IPS-20b (cell line): ENCODE results near the gene CPSF4.
"Not testable (repeated sequence)": the region's sequence is repeated elsewhere in the genome, so short reads cannot be mapped to it uniquely, and the experiment has no call there.

ENCODE experiments used
- H3K27ac ChIP-seq: one replicate; pipeline ENCODE4 v1.5.1; 2013; ENCODE audit warnings: low read length
- H3K27me3 ChIP-seq: 2 replicates; pipeline ENCODE4 v1.6.1; 2013; ENCODE audit warnings: mild to moderate bottlenecking, low read length, inconsistent platforms; ENCODE audit not compliant: insufficient read depth
- H3K36me3 ChIP-seq: 2 replicates; pipeline ENCODE4 v1.6.1; 2013; ENCODE audit warnings: low read depth, mild to moderate bottlenecking, inconsistent platforms, low read length, moderate library complexity; ENCODE audit not compliant: insufficient read depth
- H3K4me1 ChIP-seq: 2 replicates; pipeline ENCODE4 v1.6.1; 2013; ENCODE audit warnings: mild to moderate bottlenecking, control low read depth, inconsistent platforms, low read length, moderate library complexity; ENCODE audit not compliant: insufficient read depth
- H3K4me3 ChIP-seq: 2 replicates; pipeline ENCODE4 v1.5.1; 2013; ENCODE audit warnings: mild to moderate bottlenecking, low read length, inconsistent platforms
- H3K9ac ChIP-seq: 2 replicates; pipeline ENCODE4 v1.6.1; 2013; ENCODE audit warnings: low read depth, mild to moderate bottlenecking, inconsistent platforms, low read length, moderate library complexity
- H3K9me3 ChIP-seq: 2 replicates; pipeline ENCODE4 v1.6.1; 2013; ENCODE audit warnings: mild to moderate bottlenecking, low read depth, low read length, inconsistent platforms; ENCODE audit not compliant: insufficient read depth

CPSF4 gene

GRCh38 chr7:99500637-99501009, 61.9 kb downstream of the CPSF4 start:
- Histone ChIP-seq H3K4me1 (peaks cover 9% of the 10 kb centered on the region), H3K9me3 (no peaks in the 10 kb centered on the region), H3K36me3 (peaks cover 13% of the 10 kb centered on the region), H3K4me3 (peak overlapping the region; percentile 87), H3K27me3 (no peaks in the 10 kb centered on the region), H3K27ac (no peak overlapping the region), H3K9ac (peak overlapping the region; percentile 86; the same call in 1 of the 2 replicates)

- peak overlapping the region; percentile 87 for H3K4me3 ChIP-seq
- not testable (repeated sequence) for H3K4me1 ChIP-seq, H3K27ac ChIP-seq
Observed at GRCh38 chr7:99501236-99501635, 62.5 kb downstream of the CPSF4 start.

GRCh38 chr7:99504281-99504602, 65.5 kb downstream of the CPSF4 start:
- Histone ChIP-seq H3K36me3 (peaks cover 3% of the 10 kb centered on the region; the same call in 1 of the 2 replicates), H3K4me3 (peak overlapping the region; percentile 98; the same call in 1 of the 2 replicates), H3K4me1 (no peaks in the 10 kb centered on the region; the same call in 1 of the 2 replicates), H3K27me3 (no peaks in the 10 kb centered on the region), H3K27ac (no peak overlapping the region), H3K9ac (peak overlapping the region; percentile 41; the same call in 1 of the 2 replicates), H3K9me3 (no peaks in the 10 kb centered on the region)

More at GRCh38 chr7:99501236-99501635, 62.5 kb downstream of the CPSF4 start:
- not testable (repeated sequence) for H3K27me3 ChIP-seq, H3K9me3 ChIP-seq, H3K9ac ChIP-seq
- peaks cover 11% of the 10 kb centered on the region for H3K36me3 ChIP-seq

- no peaks in the 10 kb centered on the region for H3K9me3 ChIP-seq
- H3K27ac ChIP-seq: peak within 1 kb of the TSS; percentile 75
- H3K4me3 ChIP-seq: peak within 1 kb of the TSS; percentile 98
- H3K9ac ChIP-seq: peak within 1 kb of the TSS; percentile 81; the same call in 1 of the 2 replicates
- H3K27me3 ChIP-seq: no peaks in the 10 kb centered on the region
- no peaks in the 10 kb centered on the region; the same call in 1 of the 2 replicates for H3K4me1 ChIP-seq
- peaks cover 3% of the 10 kb centered on the region; the same call in 1 of the 2 replicates for H3K36me3 ChIP-seq
Observed at GRCh38 chr7:99504603-99505323, 66.0 kb downstream of the CPSF4 start, which contains the start of gene ZKSCAN5. Gene ZKSCAN5, plus strand, starts transcription at chr7:99504662. Its CDS starts 1,383 bp downstream, at chr7:99506045.

GRCh38 chr7:99505324-99505662, 66.5 kb downstream of the CPSF4 start:
- Histone ChIP-seq H3K27me3 (no peaks in the 10 kb centered on the region), H3K9ac (peak overlapping the region; percentile 81; the same call in 1 of the 2 replicates), H3K9me3 (no peaks in the 10 kb centered on the region), H3K4me1 (no peaks in the 10 kb centered on the region; the same call in 1 of the 2 replicates), H3K27ac (peak overlapping the region; percentile 75), H3K36me3 (peaks cover 3% of the 10 kb centered on the region; the same call in 1 of the 2 replicates), H3K4me3 (peak overlapping the region; percentile 98)
